Fibroblast of the aortic adventitia (primary cell): ENCODE results near the gene BTBD1. TPM values are rescaled to one million over a fixed set of nuclear protein-coding genes. Genes with fewer than 3 reads are reported as not detected.

Experiments
- DNase-seq: peaks from one replicate; pipeline ENCODE4 v3.0.0-alpha.2; 2010; ENCODE audit warnings: low read depth
- H3K4me3 ChIP-seq: 2 replicates; pipeline ENCODE4 v1.5.1; 2011; ENCODE audit warnings: low read depth, mild to moderate bottlenecking, control low read depth, low read length, moderate library complexity
- small RNA-seq: library from RNA; depleted of rRNA; stranded (forward); fragments of <200 nt; gene quantifications from one replicate; pipeline ENCODE3, GENCODE V24; 2012
- total RNA-seq: library from RNA; depleted of rRNA; stranded (reverse); fragments of >200 nt; gene quantifications from 2 replicates; pipeline ENCODE4 v1.2.3, GENCODE V29; 2012; ENCODE audit warnings: low replicate concordance
- TF ChIP-seq, protein P1 (sequence below): IDR thresholded peaks from 2 replicates; pipeline ENCODE4 v1.5.1; 2011; ENCODE audit warnings: mild to moderate bottlenecking, low read length, control low read depth, inconsistent platforms; ENCODE audit not compliant: insufficient read depth

BTBD1 gene
- total RNA-seq, 1 donor, result 102 TPM

DNA sequence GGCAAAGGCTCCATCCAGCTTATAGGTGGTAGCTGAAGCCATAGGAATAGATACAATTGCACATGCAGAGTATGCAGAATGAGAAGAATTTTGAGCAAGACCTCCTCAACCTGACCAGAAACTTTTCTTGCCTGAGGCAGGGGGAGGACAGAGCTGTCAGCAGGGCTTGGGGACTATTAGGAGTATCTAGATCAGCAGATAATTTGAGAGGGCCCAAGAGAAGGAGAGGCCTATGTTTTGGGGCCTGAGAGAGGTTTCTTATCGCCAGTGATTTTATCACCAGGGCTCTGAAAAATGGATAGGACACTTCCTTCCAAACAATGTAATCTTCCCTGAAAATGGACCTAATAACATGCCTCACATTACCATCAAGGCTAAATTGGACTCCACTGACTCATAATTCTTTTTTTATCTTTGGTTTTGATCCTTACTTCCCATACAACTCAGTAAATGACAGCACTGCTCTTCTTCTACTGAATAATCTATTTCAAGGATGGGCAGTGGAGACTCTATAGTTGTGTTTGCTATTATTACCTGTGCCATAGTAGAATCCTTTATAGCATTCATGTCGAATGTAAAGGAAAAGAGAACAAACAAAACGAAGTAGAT lies 96.9 kb downstream of the BTBD1 start:
- H3K4me3 ChIP-seq, result no peak overlapping the region
- TF ChIP-seq, protein P1, sequence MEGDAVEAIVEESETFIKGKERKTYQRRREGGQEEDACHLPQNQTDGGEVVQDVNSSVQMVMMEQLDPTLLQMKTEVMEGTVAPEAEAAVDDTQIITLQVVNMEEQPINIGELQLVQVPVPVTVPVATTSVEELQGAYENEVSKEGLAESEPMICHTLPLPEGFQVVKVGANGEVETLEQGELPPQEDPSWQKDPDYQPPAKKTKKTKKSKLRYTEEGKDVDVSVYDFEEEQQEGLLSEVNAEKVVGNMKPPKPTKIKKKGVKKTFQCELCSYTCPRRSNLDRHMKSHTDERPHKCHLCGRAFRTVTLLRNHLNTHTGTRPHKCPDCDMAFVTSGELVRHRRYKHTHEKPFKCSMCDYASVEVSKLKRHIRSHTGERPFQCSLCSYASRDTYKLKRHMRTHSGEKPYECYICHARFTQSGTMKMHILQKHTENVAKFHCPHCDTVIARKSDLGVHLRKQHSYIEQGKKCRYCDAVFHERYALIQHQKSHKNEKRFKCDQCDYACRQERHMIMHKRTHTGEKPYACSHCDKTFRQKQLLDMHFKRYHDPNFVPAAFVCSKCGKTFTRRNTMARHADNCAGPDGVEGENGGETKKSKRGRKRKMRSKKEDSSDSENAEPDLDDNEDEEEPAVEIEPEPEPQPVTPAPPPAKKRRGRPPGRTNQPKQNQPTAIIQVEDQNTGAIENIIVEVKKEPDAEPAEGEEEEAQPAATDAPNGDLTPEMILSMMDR, result no peak
- no peak for DNase-seq

DNA sequence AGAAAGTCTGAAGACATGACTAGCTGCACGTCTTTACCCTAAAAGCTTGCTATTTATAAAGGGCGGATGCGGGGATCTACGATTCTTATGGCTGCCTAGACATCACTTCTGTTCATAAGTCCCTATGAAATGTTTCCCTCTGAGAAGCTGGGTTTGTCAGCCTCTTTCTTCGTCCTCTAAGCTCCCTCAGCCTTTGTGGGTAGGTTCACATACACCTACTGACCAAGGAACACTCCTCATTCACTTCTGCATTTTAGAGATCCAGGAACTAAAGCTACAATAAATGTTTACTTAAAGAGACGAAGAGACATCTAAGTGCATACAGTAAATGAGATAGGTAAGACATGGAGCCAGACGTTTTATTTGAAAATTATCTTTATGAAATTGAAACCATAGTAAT lies 97.7 kb downstream of the BTBD1 start:
- TF ChIP-seq, protein P1, result no peak
- no peak overlapping the region for H3K4me3 ChIP-seq
- no peak for DNase-seq

DNA sequence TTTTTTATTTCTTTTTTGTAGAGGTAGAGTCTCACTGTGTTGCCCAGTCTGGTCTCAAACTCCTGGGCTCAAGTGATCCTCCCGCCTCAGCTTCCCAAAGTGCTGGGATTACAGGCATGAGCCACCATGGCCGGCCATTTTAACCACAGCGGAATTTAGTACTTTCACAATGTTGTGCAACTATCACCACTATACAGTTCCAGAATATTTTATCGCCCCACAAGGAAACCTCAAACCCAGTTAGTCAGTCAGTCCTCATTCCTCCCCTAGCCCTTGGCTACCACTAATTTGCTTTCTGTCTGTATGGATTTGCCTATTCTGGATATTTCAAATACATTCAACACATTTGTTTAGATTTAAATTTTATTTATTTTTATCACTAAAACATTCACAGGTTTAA lies 99.0 kb downstream of the BTBD1 start:
- H3K4me3 ChIP-seq, result no peak overlapping the region
- peak; percentile 22 for DNase-seq
- TF ChIP-seq, protein P1, result no peak

DNA sequence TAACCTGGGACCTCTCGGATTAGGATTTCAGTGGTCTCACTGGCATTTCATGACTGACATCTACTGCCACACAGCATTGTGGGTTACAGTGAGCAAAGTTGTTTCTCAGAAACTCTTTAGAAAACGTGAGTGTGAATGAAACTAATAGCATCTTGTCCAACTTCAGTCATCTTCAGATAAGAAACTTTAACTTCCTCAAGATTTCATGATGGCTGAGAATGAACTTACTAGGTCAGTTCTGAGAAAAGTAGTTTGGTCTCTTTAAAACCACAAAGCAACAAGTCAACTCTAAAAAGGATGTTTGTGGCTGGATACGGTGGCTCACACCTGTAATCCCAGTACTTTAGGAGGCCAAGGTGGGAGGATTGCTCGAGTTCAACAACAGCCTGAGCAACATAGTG lies 100.4 kb downstream of the BTBD1 start:
- H3K4me3 ChIP-seq, result no peak overlapping the region
- TF ChIP-seq, protein P1, result no peak
- no peak for DNase-seq

Small RNAs within 50 kb of the gene (small RNA-seq; reads per million reads assigned to genes)
- not detected for gene MIR4515

Other genes with a start within 250 kb of the BTBD1 start
- gene HOMER2, start 114.5 kb downstream of the BTBD1 start, total RNA-seq, result 1.5 and 5.4 TPM in 2 replicates
- 31.7 and 32.6 TPM in 2 replicates for gene RAMAC, start 81.0 kb downstream of the BTBD1 start, total RNA-seq
- gene C15orf40, start 55.6 kb downstream of the BTBD1 start, total RNA-seq, result 15.8 and 22.5 TPM in 2 replicates
- gene TM6SF1, start 40.4 kb upstream of the BTBD1 start, total RNA-seq, result 0.18 TPM in 1 of 2 replicates, not detected in the other
- 52.0 and 167 TPM in 2 replicates for gene HDGFL3, start 140.6 kb upstream of the BTBD1 start, total RNA-seq
- 0.27 and 3.8 TPM in 2 replicates for gene BNC1, start 217.4 kb upstream of the BTBD1 start, total RNA-seq